T-helper 1 cell treated with Interleukin-12 subunit alpha and Interleukin-12 subunit beta and Interleukin-4 antibody, amounts not matched to agents 30 ng/mL and 1 ng/mL, for 36 hours (primary cell): ENCODE data around the gene EXTL1. TPM values are rescaled to one million over a fixed set of nuclear protein-coding genes. Genes with fewer than 3 reads are reported as not detected.
"Not testable (repeated sequence)": the region's sequence is repeated elsewhere in the genome, so short reads cannot be mapped to it uniquely, and the experiment has no call there.

Source experiments
- intact Hi-C: fragments of 100-400 bp; cut with micrococcal nuclease; formaldehyde crosslinking; loops from one replicate; pipeline ENCODE4 v1.15.1; 2024
- total RNA-seq: library from RNA; stranded (reverse); gene quantifications from 2 replicates; pipeline ENCODE4 v1.2.3, GENCODE V29; 2022

The EXTL1 gene
- not detected in 2 replicates for total RNA-seq

- intact Hi-C loops, result no loop called here
Observed at GRCh38 chr1:26021647-26022403, at the start of gene EXTL1. Gene EXTL1, plus strand, starts transcription at chr1:26021775. Its CDS starts 872 bp downstream, at chr1:26022647.

- intact Hi-C loops, result loop anchor here (1.0 to 2.0 kb wide), 3 partner anchors 26 to 76 kb away; no protein-coding TSS in a partner anchor
Observed at GRCh38 chr1:25971811-25972180, 49.8 kb upstream of the EXTL1 start.

GRCh38 chr1:25973610-25974321, 47.8 kb upstream of the EXTL1 start:
- intact Hi-C loops, result no loop called here

- intact Hi-C loops, result no loop called here
Observed at GRCh38 chr1:25977801-25978200, 43.8 kb upstream of the EXTL1 start.

GRCh38 chr1:25978403-25978802, 43.2 kb upstream of the EXTL1 start:
- intact Hi-C loops, result no loop called here

- intact Hi-C loops, result no loop called here
Observed at GRCh38 chr1:25979210-25979609, 42.4 kb upstream of the EXTL1 start.

GRCh38 chr1:25985171-25985570, 36.4 kb upstream of the EXTL1 start:
- intact Hi-C loops, result no loop called here

GRCh38 chr1:25985670-25986069, 35.9 kb upstream of the EXTL1 start:
- intact Hi-C loops, result no loop called here

GRCh38 chr1:25986773-25987172, 34.8 kb upstream of the EXTL1 start:
- intact Hi-C loops, result not testable (repeated sequence)

- intact Hi-C loops, result no loop called here
Observed at GRCh38 chr1:25987951-25988350, 33.6 kb upstream of the EXTL1 start.

- intact Hi-C loops, result loop anchor here (1.0 kb wide), 1 partner anchor 9 kb away; the partner anchor contains the start of gene PAFAH2
Observed at GRCh38 chr1:25989440-25990234, 31.9 kb upstream of the EXTL1 start.

GRCh38 chr1:25990251-25990650, 31.3 kb upstream of the EXTL1 start:
- intact Hi-C loops, result loop anchor here (1.0 kb wide), 1 partner anchor 8 kb away; the partner anchor contains the start of gene PAFAH2

GRCh38 chr1:25990702-25991395, 30.7 kb upstream of the EXTL1 start:
- intact Hi-C loops, result loop anchor here (1.0 kb wide), 1 partner anchor 7 kb away; the partner anchor contains the start of gene PAFAH2

GRCh38 chr1:25991937-25992688, 29.5 kb upstream of the EXTL1 start:
- intact Hi-C loops, result no loop called here

- intact Hi-C loops, result no loop called here
Observed at GRCh38 chr1:25992689-25993171, 28.8 kb upstream of the EXTL1 start.

- intact Hi-C loops, result no loop called here
Observed at GRCh38 chr1:25993197-25993951, 28.2 kb upstream of the EXTL1 start.

- intact Hi-C loops, result no loop called here
Observed at GRCh38 chr1:25994402-25995150, 27.0 kb upstream of the EXTL1 start.

- intact Hi-C loops, result loop anchor here (1.0 kb wide), 1 partner anchor 26 kb away; no protein-coding TSS in a partner anchor
Observed at GRCh38 chr1:25996966-25997827, 24.4 kb upstream of the EXTL1 start.
